Thyroid gland (tissue), 4 donors: ENCODE results near the gene ARL9. TPM values are rescaled to one million over a fixed set of nuclear protein-coding genes. Genes with fewer than 3 reads are reported as not detected.
"Not testable (repeated sequence)": the region's sequence is repeated elsewhere in the genome, so short reads cannot be mapped to it uniquely, and the experiment has no call there.

ENCODE experiments used
- DNase-seq, 2 donors: peaks; one replicate each; pipeline ENCODE4 v3.0.0-alpha.2; 2019
- H3K27ac ChIP-seq, 3 donors: fragments of 200-600 bp; sonication (generic); 1 replicate in 2 of 3; 2 replicates in 1 of 3; pipeline ENCODE4 v1.5.1; 2016 to 2019; ENCODE audit warnings: mild to moderate bottlenecking in 1 of 3, moderate library complexity in 1 of 3
- H3K27me3 ChIP-seq: fragments of 200-600 bp; sonication (generic); one replicate; pipeline ENCODE4 v1.5.1; 2019
- H3K36me3 ChIP-seq, 2 donors: fragments of 200-600 bp; sonication (generic); one replicate each; pipeline ENCODE4 v1.5.1; 2016 to 2019
- H3K4me1 ChIP-seq, 2 donors: fragments of 200-600 bp; sonication (generic); one replicate each; pipeline ENCODE4 v1.5.1; 2017 to 2019
- H3K4me3 ChIP-seq, 3 donors: fragments of 200-600 bp; sonication (generic); replicated peaks in 1 of 3; 1 replicate in 2 of 3; 2 replicates in 1 of 3; pipeline ENCODE4 v1.5.1; 2016; ENCODE audit warnings: mild to moderate bottlenecking in 1 of 3
- H3K9me3 ChIP-seq: fragments of 200-600 bp; sonication (generic); one replicate; pipeline ENCODE4 v1.5.1; 2017
- CTCF ChIP-seq, 6 experiments: fragments of 200-600 bp in 3 of 6; fragments of 450-650 bp in 3 of 6; sonication (generic) in 3 of 6; IDR thresholded peaks; one replicate each; pipeline ENCODE4 v1.5.1; 2016 to 2019; ENCODE audit warnings: antibody characterized with exemption in 6 of 6, mild to moderate bottlenecking in 2 of 6, inconsistent platforms in 1 of 6, moderate library complexity in 1 of 6
- POLR2A ChIP-seq, 2 donors: fragments of 450-650 bp; IDR thresholded peaks; one replicate each; pipeline ENCODE4 v1.6.1; 2017; ENCODE audit warnings: antibody characterized with exemption in 2 of 2, mild to moderate bottlenecking in 2 of 2, moderate library complexity in 1 of 2
- WGBS, 2 donors: methylation state at CpG; one replicate each; pipeline ENCODE4 v1.1.5; 2017; 5-methylcytosine and 5-hydroxymethylcytosine counted together
- intact Hi-C: fragments of 100-400 bp; cut with DNase I; formaldehyde crosslinking; loops from one replicate; pipeline ENCODE4 v1.15.1; 2023
- total RNA-seq, 4 donors: library from RNA; depleted of rRNA; stranded (reverse); fragments of >200 nt; gene quantifications; one replicate each; pipeline ENCODE4 v1.2.3, GENCODE V29; 2016

The ARL9 gene
- total RNA-seq, 4 donors from 2014 or later: 0.56 TPM; not detected in 3

- peaks cover 0 to 3% of the 10 kb centered on the region in 2 donors for H3K36me3 ChIP-seq
- H3K4me3 ChIP-seq: no peak overlapping the region
- no peaks in the 10 kb centered on the region for H3K27me3 ChIP-seq
- WGBS, 2 donors: 81 to 85% methylated on average over 3 of the region's 3 CpGs
- TF ChIP-seq CTCF (IDR thresholded peaks at IDR 0.05) (no peak), POLR2A (IDR thresholded peaks at IDR 0.05) (no peak)
- no peak overlapping the region for H3K27ac ChIP-seq
- H3K4me1 ChIP-seq: peaks cover 20 to 21% of the 10 kb centered on the region in 2 donors
- no peaks in the 10 kb centered on the region for H3K9me3 ChIP-seq
- no peak for DNase-seq
- intact Hi-C loops: no loop called here
Measured at GRCh38 chr4:56464581-56464980, 41.0 kb upstream of the ARL9 start.

GRCh38 chr4:56465599-56466295 lies 39.8 kb upstream of the ARL9 start:
- no peak for DNase-seq
- peaks cover 21 to 23% of the 10 kb centered on the region in 2 donors for H3K4me1 ChIP-seq
- H3K27ac ChIP-seq: no peak overlapping the region
- intact Hi-C loops: no loop called here
- no peaks in the 10 kb centered on the region for H3K9me3 ChIP-seq
- no peak for TF ChIP-seq CTCF (IDR thresholded peaks at IDR 0.05)
- H3K4me3 ChIP-seq: no peak overlapping the region
- 58 to 79% methylated on average over 10 of the region's 10 CpGs for WGBS, 2 donors
- no peaks in the 10 kb centered on the region for H3K27me3 ChIP-seq
- no peaks in the 10 kb centered on the region for H3K36me3 ChIP-seq

- H3K36me3 ChIP-seq, H3K27me3 ChIP-seq, intact Hi-C loops, H3K9me3 ChIP-seq, DNase-seq: not testable (repeated sequence)
- WGBS, 2 donors: 19 to 22% methylated on average over 8 of the region's 8 CpGs
- peak overlapping the region in 2 of 3 donors; percentile 77 to 97 for H3K4me3 ChIP-seq
- peak overlapping the region in 1 of 3 donors; percentile 86 for H3K27ac ChIP-seq
- peaks cover 21 to 23% of the 10 kb centered on the region in 2 donors for H3K4me1 ChIP-seq
Measured at GRCh38 chr4:56466296-56466761, 39.3 kb upstream of the ARL9 start.

GRCh38 chr4:56466910-56467283 lies 38.7 kb upstream of the ARL9 start:
- peak overlapping the region; percentile 67 to 97 (median 77) for H3K4me3 ChIP-seq
- peak overlapping the region; percentile 61 to 88 (median 86) for H3K27ac ChIP-seq
- TF ChIP-seq POLR2A (IDR thresholded peaks at IDR 0.05) (no peak), CTCF (IDR thresholded peaks at IDR 0.05) (no peak)
- H3K9me3 ChIP-seq: no peaks in the 10 kb centered on the region
- peaks cover 0 to 4% of the 10 kb centered on the region in 2 donors for H3K36me3 ChIP-seq
- H3K4me1 ChIP-seq: peaks cover 21 to 23% of the 10 kb centered on the region in 2 donors
- DNase-seq: no peak
- intact Hi-C loops: no loop called here
- 0% methylated on average over 8 of the region's 8 CpGs for WGBS, 2 donors
- no peaks in the 10 kb centered on the region for H3K27me3 ChIP-seq

- TF ChIP-seq CTCF (IDR thresholded peaks at IDR 0.05) (no peak), POLR2A (IDR thresholded peaks at IDR 0.05) (peak; percentile 10 to 86)
- 0% methylated on average over 34 to 36 of the region's 62 CpGs for WGBS, 2 donors
- DNase-seq: peak; percentile 90 to 92
- Histone ChIP-seq H3K27me3 (no peaks in the 10 kb centered on the region), H3K4me1 (peaks cover 21 to 23% of the 10 kb centered on the region in 2 donors), H3K27ac (peak within 1 kb of the TSS; percentile 63 to 88 (median 86)), H3K36me3 (peaks cover 5 to 9% of the 10 kb centered on the region in 2 donors), H3K9me3 (no peaks in the 10 kb centered on the region), H3K4me3 (peak within 1 kb of the TSS; percentile 67 to 97 (median 77))
- intact Hi-C loops: no loop called here
Measured at GRCh38 chr4:56467284-56468096, 38.1 kb upstream of the ARL9 start, which contains the start of gene SRP72. TSS of gene SRP72 (plus strand) at chr4:56467617. CDS start at chr4:56467636, 19 bp downstream.
